Transverse colon (tissue), 4 donors: Measurements from ENCODE around the gene EPB41L4B. TPM values are rescaled to one million over a fixed set of nuclear protein-coding genes. Genes with fewer than 3 reads are reported as not detected.

Experiments
- DNase-seq: peaks from one replicate; pipeline ENCODE4 v3.0.0-alpha.2; 2019
- H3K27ac ChIP-seq, 4 donors: fragments of 200-600 bp; sonication (generic); 2 replicates each; pipeline ENCODE4 v1.5.1; 2016 to 2018; ENCODE audit warnings: inconsistent platforms in 4 of 4
- H3K27me3 ChIP-seq: fragments of 200-600 bp; sonication (generic); 2 replicates; pipeline ENCODE4 v1.5.1; 2017; ENCODE audit warnings: inconsistent platforms
- H3K36me3 ChIP-seq, 4 donors: fragments of 200-600 bp; sonication (generic); 2 replicates each; pipeline ENCODE4 v1.5.1; 2017 to 2019; ENCODE audit warnings: inconsistent platforms in 4 of 4
- H3K4me1 ChIP-seq, 4 donors: fragments of 200-600 bp; sonication (generic); 2 replicates each; pipeline ENCODE4 v1.5.1; 2017 to 2020; ENCODE audit warnings: inconsistent platforms in 4 of 4
- H3K4me3 ChIP-seq, 4 donors: fragments of 200-600 bp; sonication (generic); 1 replicate in 1 of 4; 2 replicates in 3 of 4; pipeline versions ENCODE4 v1.5.1 to v1.6.1; 2017 to 2019; ENCODE audit warnings: inconsistent platforms in 4 of 4
- H3K9me3 ChIP-seq, 2 donors: fragments of 200-600 bp; sonication (generic); 2 replicates each; pipeline ENCODE4 v1.5.1; 2017 to 2019; ENCODE audit warnings: inconsistent platforms in 2 of 2
- EP300 ChIP-seq: sonication (generic); formaldehyde crosslinking; IDR thresholded peaks from one replicate; pipeline ENCODE4 v1.6.1; 2017; ENCODE audit warnings: antibody characterized with exemption, low read depth
- POLR2A ChIP-seq: fragments of 450-650 bp; IDR thresholded peaks from one replicate; pipeline ENCODE4 v1.6.1; 2016; ENCODE audit warnings: antibody characterized with exemption, mild to moderate bottlenecking, moderate library complexity
- POLR2AphosphoS5 ChIP-seq, 3 donors: sonication (generic); formaldehyde crosslinking; IDR thresholded peaks; one replicate each; pipeline ENCODE4 v1.6.1; 2016; ENCODE audit warnings: antibody characterized with exemption in 3 of 3
- WGBS, 2 donors: methylation state at CpG; one replicate each; pipeline ENCODE4 v1.1.5; 2018; ENCODE audit warnings: low coverage in 1 of 2; 5-methylcytosine and 5-hydroxymethylcytosine counted together
- in situ Hi-C, 4 donors: fragments of 200-750 bp; cut with MboI; loops; one replicate each; pipeline versions ENCODE4 v1.15.0 to v1.15.1; 2017; ENCODE audit warnings: low sequenced_read_pairs in 3 of 4, low pct_ligation_motif_present in 1 of 4, low pct_unique_long_range_greater_than_20kb in 1 of 4
- intact Hi-C: fragments of 100-400 bp; cut with DNase I; formaldehyde crosslinking; loops from one replicate; pipeline ENCODE4 v1.15.1; 2023; ENCODE audit warnings: low total_unique reads
- total RNA-seq, 4 donors: library from RNA; depleted of rRNA; stranded (reverse); fragments of >200 nt; gene quantifications; one replicate each; pipeline ENCODE4 v1.1.0, GENCODE V29; 2016
- TF ChIP-seq, protein P1 (sequence below), 5 experiments: fragments of 200-600 bp in 3 of 5; fragments of 450-650 bp in 2 of 5; sonication (generic) in 3 of 5; IDR thresholded peaks; 1 replicate in 2 of 5; 2 replicates in 3 of 5; pipeline ENCODE4 v1.5.1; 2016 to 2017; ENCODE audit warnings: antibody characterized with exemption in 5 of 5, inconsistent platforms in 3 of 5, mild to moderate bottlenecking in 2 of 5, moderate library complexity in 1 of 5

The EPB41L4B gene
- total RNA-seq, 4 donors from 2014 or later, result 76.8 to 159 (median 110) TPM

DNA sequence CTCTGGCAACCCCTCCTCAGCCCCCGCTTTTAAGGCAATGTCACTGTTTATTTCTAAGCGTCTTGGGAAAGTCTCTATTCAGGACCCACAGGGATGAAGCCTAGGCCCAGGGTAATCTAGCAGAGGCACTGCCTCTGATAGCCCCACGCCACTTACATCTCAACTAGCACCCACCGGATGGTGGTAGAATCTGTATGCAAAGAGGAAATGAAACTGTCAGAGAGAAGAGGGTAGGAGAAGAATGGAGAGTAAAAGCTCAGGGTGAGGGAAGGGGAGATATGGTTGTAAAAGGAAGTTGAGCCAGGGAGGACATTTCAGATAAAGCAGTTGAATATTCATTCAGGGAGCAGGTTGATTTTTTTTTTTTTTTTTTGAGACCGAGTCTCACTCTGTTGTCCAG, 156.8 kb downstream of the EPB41L4B start:
- DNase-seq, result no peak
- no peaks in the 10 kb centered on the region for H3K4me1 ChIP-seq
- no peak overlapping the region for H3K27ac ChIP-seq
- 77 to 85% methylated on average over 2 to 5 of the region's 5 CpGs for WGBS, 2 donors
- in situ Hi-C loops, result no loop called here
- no peaks in the 10 kb centered on the region for H3K36me3 ChIP-seq
- no peak overlapping the region for H3K4me3 ChIP-seq
- H3K27me3 ChIP-seq, result peaks cover 36% of the 10 kb centered on the region
- H3K9me3 ChIP-seq, result no peaks in the 10 kb centered on the region
- intact Hi-C loops, result no loop called here
- TF ChIP-seq, protein P1, sequence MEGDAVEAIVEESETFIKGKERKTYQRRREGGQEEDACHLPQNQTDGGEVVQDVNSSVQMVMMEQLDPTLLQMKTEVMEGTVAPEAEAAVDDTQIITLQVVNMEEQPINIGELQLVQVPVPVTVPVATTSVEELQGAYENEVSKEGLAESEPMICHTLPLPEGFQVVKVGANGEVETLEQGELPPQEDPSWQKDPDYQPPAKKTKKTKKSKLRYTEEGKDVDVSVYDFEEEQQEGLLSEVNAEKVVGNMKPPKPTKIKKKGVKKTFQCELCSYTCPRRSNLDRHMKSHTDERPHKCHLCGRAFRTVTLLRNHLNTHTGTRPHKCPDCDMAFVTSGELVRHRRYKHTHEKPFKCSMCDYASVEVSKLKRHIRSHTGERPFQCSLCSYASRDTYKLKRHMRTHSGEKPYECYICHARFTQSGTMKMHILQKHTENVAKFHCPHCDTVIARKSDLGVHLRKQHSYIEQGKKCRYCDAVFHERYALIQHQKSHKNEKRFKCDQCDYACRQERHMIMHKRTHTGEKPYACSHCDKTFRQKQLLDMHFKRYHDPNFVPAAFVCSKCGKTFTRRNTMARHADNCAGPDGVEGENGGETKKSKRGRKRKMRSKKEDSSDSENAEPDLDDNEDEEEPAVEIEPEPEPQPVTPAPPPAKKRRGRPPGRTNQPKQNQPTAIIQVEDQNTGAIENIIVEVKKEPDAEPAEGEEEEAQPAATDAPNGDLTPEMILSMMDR (IDR thresholded peaks at IDR 0.05), result no peak
- TF ChIP-seq EP300, result no peak
- TF ChIP-seq POLR2A, result no peak
- TF ChIP-seq POLR2AphosphoS5 (IDR thresholded peaks at IDR 0.05), result no peak

DNA sequence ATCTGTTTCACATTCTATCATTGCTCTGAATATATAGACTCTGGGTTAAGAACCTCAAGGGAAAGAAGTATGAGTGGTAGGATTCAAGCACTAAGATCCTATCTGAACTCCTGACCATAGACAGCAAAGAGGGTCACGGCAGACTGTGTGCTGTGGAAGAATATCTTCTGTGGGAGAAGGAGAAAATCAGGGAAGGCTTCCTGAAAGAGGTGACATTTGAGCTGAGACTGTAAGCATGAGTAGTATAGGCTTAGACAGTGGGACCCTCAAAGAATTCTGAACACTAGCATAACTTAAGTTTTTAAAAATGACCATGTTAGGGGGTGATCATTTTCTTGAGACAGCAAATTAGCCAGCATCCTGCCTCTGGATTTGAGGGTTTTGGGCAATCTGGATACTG, 157.7 kb downstream of the EPB41L4B start:
- no peak for DNase-seq
- TF ChIP-seq POLR2A (no peak), EP300 (no peak), POLR2AphosphoS5 (IDR thresholded peaks at IDR 0.05) (no peak)
- TF ChIP-seq, protein P1 (IDR thresholded peaks at IDR 0.05), result no peak
- no peak overlapping the region for H3K4me3 ChIP-seq
- peaks cover 27% of the 10 kb centered on the region for H3K27me3 ChIP-seq
- WGBS, 2 donors, result 100% methylated on average over 1 of the region's 1 CpG
- H3K4me1 ChIP-seq, result no peaks in the 10 kb centered on the region
- no peak overlapping the region for H3K27ac ChIP-seq
- intact Hi-C loops, result no loop called here
- H3K9me3 ChIP-seq, result no peaks in the 10 kb centered on the region
- H3K36me3 ChIP-seq, result no peaks in the 10 kb centered on the region
- in situ Hi-C loops, result no loop called here

DNA sequence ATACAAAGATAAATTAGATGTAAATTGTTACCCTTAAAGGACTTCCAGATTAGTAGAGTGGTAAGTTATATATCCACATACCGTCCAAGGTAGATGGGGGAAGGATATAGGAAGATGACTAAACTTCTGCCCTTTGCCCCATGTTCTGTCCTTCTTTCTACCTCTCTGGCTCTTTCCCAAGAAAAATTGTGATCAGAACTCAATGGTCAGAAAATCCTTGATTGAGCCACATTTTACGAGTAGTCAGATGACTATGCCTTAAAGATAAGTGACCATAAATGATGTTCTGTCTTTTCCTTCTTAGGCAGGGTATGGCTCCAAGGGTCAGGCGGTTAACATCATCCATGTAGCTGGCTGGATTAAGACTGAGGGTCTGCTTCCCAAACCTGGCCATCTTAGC, 158.2 kb downstream of the EPB41L4B start:
- WGBS, 2 donors, result 48 to 75% methylated on average over 2 to 3 of the region's 3 CpGs
- Histone ChIP-seq H3K4me1 (no peaks in the 10 kb centered on the region), H3K4me3 (no peak overlapping the region), H3K27me3 (peaks cover 22% of the 10 kb centered on the region), H3K9me3 (no peaks in the 10 kb centered on the region), H3K36me3 (no peaks in the 10 kb centered on the region), H3K27ac (no peak overlapping the region)
- in situ Hi-C loops (no loop called here), intact Hi-C loops (no loop called here)
- TF ChIP-seq, protein P1 (IDR thresholded peaks at IDR 0.05), result no peak
- TF ChIP-seq EP300 (no peak), POLR2A (no peak), POLR2AphosphoS5 (IDR thresholded peaks at IDR 0.05) (no peak)
- no peak for DNase-seq

DNA sequence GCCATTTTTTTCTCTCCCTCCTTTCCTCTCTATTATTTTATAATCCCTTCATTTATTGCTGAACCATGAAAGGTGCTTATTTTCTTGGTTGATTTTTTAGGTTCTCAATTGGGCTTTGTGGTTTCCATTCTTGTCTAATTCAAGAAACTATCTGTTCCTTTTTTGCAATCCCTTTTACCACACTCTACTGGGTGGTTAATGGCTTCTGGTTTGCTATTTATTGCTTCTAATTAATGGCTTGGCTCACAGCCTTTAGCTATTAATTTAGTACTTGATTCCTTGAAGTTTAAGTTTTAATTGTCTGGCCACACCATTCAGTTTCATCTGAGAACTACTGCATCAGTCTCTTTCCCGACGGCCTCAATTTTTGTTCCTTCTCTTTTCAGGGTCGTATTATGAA, 159.4 kb downstream of the EPB41L4B start:
- 91 to 93% methylated on average over 3 of the region's 3 CpGs for WGBS, 2 donors
- Histone ChIP-seq H3K4me1 (no peaks in the 10 kb centered on the region), H3K4me3 (no peak overlapping the region), H3K9me3 (no peaks in the 10 kb centered on the region), H3K27ac (no peak overlapping the region), H3K36me3 (no peaks in the 10 kb centered on the region), H3K27me3 (peaks cover 10% of the 10 kb centered on the region)
- DNase-seq, result no peak
- in situ Hi-C loops (no loop called here), intact Hi-C loops (no loop called here)
- no peak for TF ChIP-seq POLR2AphosphoS5 (IDR thresholded peaks at IDR 0.05)

DNA sequence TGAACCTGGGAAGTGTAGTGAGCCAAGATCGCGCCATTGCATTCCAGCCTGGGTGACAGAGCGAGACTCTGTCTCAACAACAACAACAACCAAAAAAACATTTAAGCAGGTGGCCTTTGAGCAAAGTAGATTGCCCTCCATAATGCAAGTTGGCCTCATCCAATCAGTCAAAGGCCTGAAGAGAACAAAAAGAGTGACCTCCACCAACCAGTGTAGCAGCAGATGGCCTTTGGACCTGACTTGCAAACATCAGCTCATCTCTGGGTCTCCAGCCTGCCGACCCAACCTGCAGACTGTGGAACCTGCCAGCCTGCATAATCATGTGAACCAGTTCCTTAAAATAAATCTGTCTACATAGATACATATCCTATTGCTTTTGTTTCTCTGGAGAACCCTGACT, 161.3 kb downstream of the EPB41L4B start:
- no peak overlapping the region for H3K4me3 ChIP-seq
- no peaks in the 10 kb centered on the region for H3K4me1 ChIP-seq
- no peaks in the 10 kb centered on the region for H3K36me3 ChIP-seq
- intact Hi-C loops (no loop called here), in situ Hi-C loops (no loop called here)
- H3K9me3 ChIP-seq, result no peaks in the 10 kb centered on the region
- WGBS, 2 donors, result 85 to 100% methylated on average over 3 to 4 of the region's 4 CpGs
- no peak overlapping the region for H3K27ac ChIP-seq
- TF ChIP-seq EP300 (no peak), POLR2AphosphoS5 (IDR thresholded peaks at IDR 0.05) (no peak), POLR2A (no peak)
- TF ChIP-seq, protein P1 (IDR thresholded peaks at IDR 0.05), result no peak
- no peaks in the 10 kb centered on the region for H3K27me3 ChIP-seq
- DNase-seq, result no peak
